Endodermal cell (in vitro differentiated cells): ENCODE measurements around the gene CFP. TPM values are rescaled to one million over a fixed set of nuclear protein-coding genes. Genes with fewer than 3 reads are reported as not detected.
"Not testable (repeated sequence)": the region's sequence is repeated elsewhere in the genome, so short reads cannot be mapped to it uniquely, and the experiment has no call there.

Experiments
- DNase-seq: peaks from one replicate; pipeline ENCODE4 v3.0.0-alpha.2; 2017
- H3K27ac ChIP-seq: 2 replicates; pipeline ENCODE4 v1.5.1; 2013; ENCODE audit warnings: mild to moderate bottlenecking, low read depth, low read length, moderate library complexity
- H3K27me3 ChIP-seq: 2 replicates; pipeline ENCODE4 v1.6.1; 2013; ENCODE audit warnings: mild to moderate bottlenecking, low read length, moderate library complexity; ENCODE audit not compliant: insufficient read depth, control insufficient read depth, poor library complexity, severe bottlenecking
- H3K36me3 ChIP-seq: 2 replicates; pipeline ENCODE4 v1.7.0; 2013; ENCODE audit warnings: mild to moderate bottlenecking, low read length, moderate library complexity; ENCODE audit not compliant: control insufficient read depth, insufficient read depth
- H3K4me1 ChIP-seq: one replicate; pipeline ENCODE4 v1.7.0; 2013; ENCODE audit warnings: low read length; ENCODE audit not compliant: control insufficient read depth, insufficient read depth
- H3K4me3 ChIP-seq: 2 replicates; pipeline ENCODE4 v1.5.1; 2013; ENCODE audit warnings: mild to moderate bottlenecking, low read length, moderate library complexity
- H3K9ac ChIP-seq: 2 replicates; pipeline ENCODE4 v1.6.1; 2013; ENCODE audit warnings: mild to moderate bottlenecking, low read length, moderate library complexity; ENCODE audit not compliant: poor library complexity, severe bottlenecking; ENCODE audit errors: extremely low read depth
- H3K9me3 ChIP-seq: 2 replicates; pipeline ENCODE4 v1.6.1; 2013; ENCODE audit warnings: mild to moderate bottlenecking, low read length, moderate library complexity; ENCODE audit not compliant: control insufficient read depth
- H3K27ac Mint-ChIP-seq: 2 replicates; pipeline ENCODE4 v1.8.0; 2020; ENCODE audit warnings: mixed read lengths
- H3K27me3 Mint-ChIP-seq: 2 replicates; pipeline ENCODE4 v1.8.0; 2021; ENCODE audit warnings: mild to moderate bottlenecking, mixed read lengths; ENCODE audit not compliant: insufficient read depth
- H3K36me3 Mint-ChIP-seq: 2 replicates; pipeline ENCODE4 v1.8.0; 2020; ENCODE audit warnings: low read depth, mixed read lengths
- H3K4me1 Mint-ChIP-seq: 2 replicates; pipeline ENCODE4 v1.8.0; 2020; ENCODE audit warnings: mixed read lengths
- H3K4me3 Mint-ChIP-seq: 2 replicates; pipeline ENCODE4 v1.8.0; 2020; ENCODE audit warnings: mild to moderate bottlenecking, moderate library complexity, mixed read lengths
- H3K9me3 Mint-ChIP-seq: 2 replicates; pipeline ENCODE4 v1.8.0; 2020; ENCODE audit warnings: mild to moderate bottlenecking, mixed read lengths
- WGBS, 2 experiments: methylation state at CpG; one replicate each; pipeline versions ENCODE4 v1.1.5 to v1.1.7; 2013; ENCODE audit warnings: missing lambda C conversion rate in 2 of 2, mixed read lengths in 1 of 2; ENCODE audit not compliant: insufficient coverage in 1 of 2, insufficient read length in 1 of 2; 5-methylcytosine and 5-hydroxymethylcytosine counted together
- total RNA-seq, 2 donors: library from RNA; stranded (reverse); fragmentation: NEBNext Ultra II Directional in 1 of 2; extraction: Animal tissue kit (Norgen Biotek cat#: 25700) in 1 of 2; gene quantifications; 2 replicates in 1 of 2; 3 replicates in 1 of 2; pipeline ENCODE4 v1.2.1, GENCODE V29; 2021
- TF ChIP-seq, protein P1 (sequence below): fragments of 200-600 bp; sonication (generic); conservative IDR thresholded peaks from 2 replicates; pipeline ENCODE4 v1.5.0; 2021; ENCODE audit warnings: antibody characterized with exemption, mild to moderate bottlenecking

The CFP gene
- total RNA-seq, 2 donors from 2014 or later, result 3.2 to 4.6 TPM

DNA sequence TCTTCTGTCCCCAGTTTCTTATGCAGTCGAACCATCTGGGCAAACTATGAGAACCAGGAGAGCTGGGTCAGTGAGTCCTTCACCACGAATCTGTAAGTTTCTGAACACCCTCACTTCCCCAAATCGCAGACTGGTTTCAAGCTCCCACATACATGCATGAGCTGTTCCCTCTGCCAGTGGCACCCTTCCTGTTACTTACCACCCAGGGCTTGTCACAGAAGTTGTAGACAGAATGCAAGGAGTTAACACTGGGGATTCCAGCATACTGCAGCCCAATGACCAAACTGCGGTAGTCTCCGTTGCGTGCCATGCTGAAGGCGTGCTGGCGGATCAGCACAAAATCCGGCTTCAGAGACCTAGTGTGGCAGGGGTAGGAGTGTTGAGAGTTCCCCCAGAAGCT is 24.7 kb downstream of the CFP start:
- Mint-ChIP-seq H3K4me3 (no peak overlapping the region), H3K36me3 (no peaks in the 10 kb centered on the region), H3K27ac (no peak overlapping the region), H3K9me3 (peaks cover 51% of the 10 kb centered on the region), H3K4me1 (peaks cover 2% of the 10 kb centered on the region), H3K27me3 (no peaks in the 10 kb centered on the region)
- no peaks in the 10 kb centered on the region for H3K36me3 ChIP-seq
- no peak overlapping the region for H3K9ac ChIP-seq
- TF ChIP-seq, protein P1, sequence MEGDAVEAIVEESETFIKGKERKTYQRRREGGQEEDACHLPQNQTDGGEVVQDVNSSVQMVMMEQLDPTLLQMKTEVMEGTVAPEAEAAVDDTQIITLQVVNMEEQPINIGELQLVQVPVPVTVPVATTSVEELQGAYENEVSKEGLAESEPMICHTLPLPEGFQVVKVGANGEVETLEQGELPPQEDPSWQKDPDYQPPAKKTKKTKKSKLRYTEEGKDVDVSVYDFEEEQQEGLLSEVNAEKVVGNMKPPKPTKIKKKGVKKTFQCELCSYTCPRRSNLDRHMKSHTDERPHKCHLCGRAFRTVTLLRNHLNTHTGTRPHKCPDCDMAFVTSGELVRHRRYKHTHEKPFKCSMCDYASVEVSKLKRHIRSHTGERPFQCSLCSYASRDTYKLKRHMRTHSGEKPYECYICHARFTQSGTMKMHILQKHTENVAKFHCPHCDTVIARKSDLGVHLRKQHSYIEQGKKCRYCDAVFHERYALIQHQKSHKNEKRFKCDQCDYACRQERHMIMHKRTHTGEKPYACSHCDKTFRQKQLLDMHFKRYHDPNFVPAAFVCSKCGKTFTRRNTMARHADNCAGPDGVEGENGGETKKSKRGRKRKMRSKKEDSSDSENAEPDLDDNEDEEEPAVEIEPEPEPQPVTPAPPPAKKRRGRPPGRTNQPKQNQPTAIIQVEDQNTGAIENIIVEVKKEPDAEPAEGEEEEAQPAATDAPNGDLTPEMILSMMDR, result no peak
- H3K27ac ChIP-seq, result no peak overlapping the region
- H3K4me1 ChIP-seq, result no peaks in the 10 kb centered on the region
- no peak for DNase-seq
- 90 to 91% methylated on average over 4 to 9 of the region's 9 CpGs for WGBS, 2 experiments
- no peak overlapping the region for H3K4me3 ChIP-seq
- no peaks in the 10 kb centered on the region for H3K9me3 ChIP-seq
- no peaks in the 10 kb centered on the region for H3K27me3 ChIP-seq

GRCh38 chrX:47603125-47603524 is 26.6 kb downstream of the CFP start:
- H3K36me3 ChIP-seq, H3K4me3 ChIP-seq, H3K27me3 Mint-ChIP-seq, H3K4me1 ChIP-seq, H3K27ac ChIP-seq, H3K4me1 Mint-ChIP-seq, H3K9me3 ChIP-seq, H3K9ac ChIP-seq, H3K27me3 ChIP-seq, H3K36me3 Mint-ChIP-seq, H3K4me3 Mint-ChIP-seq, DNase-seq, H3K27ac Mint-ChIP-seq: not testable (repeated sequence)
- WGBS, 2 experiments, result 100% methylated on average over 1 of the region's 4 CpGs; no CpG with 5 or more reads in 1 of the 2 experiments
- peaks cover 45% of the 10 kb centered on the region for H3K9me3 Mint-ChIP-seq

DNA sequence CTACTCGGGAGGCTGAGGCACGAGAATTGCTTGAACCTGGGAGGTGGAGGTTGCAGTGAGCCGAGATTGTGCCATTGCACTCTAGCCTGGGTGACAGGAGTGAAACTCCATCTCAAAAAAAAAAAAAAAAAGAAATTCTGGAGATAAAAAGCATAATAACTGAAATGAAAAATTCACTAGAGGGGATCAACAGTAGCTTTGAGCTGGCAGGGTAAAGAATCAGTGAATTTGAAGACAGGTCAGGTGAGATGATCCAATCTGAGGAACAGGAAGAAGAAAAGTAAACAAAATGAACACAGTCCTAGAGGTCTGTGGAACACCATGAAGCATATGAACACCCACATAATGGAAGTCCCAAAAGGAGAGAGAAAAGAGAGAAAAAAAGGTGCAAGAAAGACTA is 32.5 kb downstream of the CFP start:
- no peaks in the 10 kb centered on the region for H3K27me3 Mint-ChIP-seq
- no peaks in the 10 kb centered on the region for H3K36me3 ChIP-seq
- H3K27ac Mint-ChIP-seq, result no peak overlapping the region
- no peaks in the 10 kb centered on the region for H3K4me1 Mint-ChIP-seq
- TF ChIP-seq, protein P1, result no peak
- DNase-seq, result no peak
- H3K4me1 ChIP-seq, result no peaks in the 10 kb centered on the region
- 71% methylated on average over 2 of the region's 3 CpGs; no CpG with 5 or more reads in 1 of the 2 experiments for WGBS, 2 experiments
- peaks cover 1% of the 10 kb centered on the region for H3K36me3 Mint-ChIP-seq
- H3K27me3 ChIP-seq, result no peaks in the 10 kb centered on the region
- H3K9ac ChIP-seq, result no peak overlapping the region
- H3K27ac ChIP-seq, result no peak overlapping the region
- peaks cover 10% of the 10 kb centered on the region for H3K9me3 ChIP-seq
- H3K9me3 Mint-ChIP-seq, result peaks cover 62% of the 10 kb centered on the region
- H3K4me3 Mint-ChIP-seq, result no peak overlapping the region
- H3K4me3 ChIP-seq, result no peak overlapping the region

DNA sequence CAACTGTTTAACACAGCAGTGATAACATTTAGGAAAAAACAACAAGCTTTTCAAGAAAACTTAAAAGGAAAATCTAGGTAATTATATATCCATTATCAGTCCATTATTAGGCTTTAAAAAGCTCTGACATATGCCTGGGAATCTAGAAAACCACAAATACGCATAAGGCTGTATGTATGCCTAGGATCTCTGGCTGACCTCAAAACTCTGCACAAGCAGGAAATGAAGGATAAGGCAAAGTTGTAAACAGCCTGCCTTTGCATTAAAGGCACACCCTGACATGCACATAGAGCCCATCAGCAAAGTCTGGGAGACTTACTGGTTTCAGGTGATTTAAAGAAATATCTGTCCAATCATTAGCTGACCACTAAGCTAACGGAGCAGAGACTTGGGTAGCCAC is 33.5 kb downstream of the CFP start:
- H3K4me3 Mint-ChIP-seq, result no peak overlapping the region
- H3K27me3 Mint-ChIP-seq, result no peaks in the 10 kb centered on the region
- Histone ChIP-seq H3K4me1 (no peaks in the 10 kb centered on the region), H3K9me3 (peaks cover 10% of the 10 kb centered on the region), H3K27me3 (no peaks in the 10 kb centered on the region), H3K4me3 (no peak overlapping the region), H3K36me3 (no peaks in the 10 kb centered on the region), H3K9ac (no peak overlapping the region), H3K27ac (no peak overlapping the region)
- WGBS, 2 experiments, result 97 to 100% methylated on average over 1 to 2 of the region's 2 CpGs
- peaks cover 1% of the 10 kb centered on the region for H3K36me3 Mint-ChIP-seq
- no peaks in the 10 kb centered on the region for H3K4me1 Mint-ChIP-seq
- TF ChIP-seq, protein P1, result no peak
- DNase-seq, result no peak
- H3K27ac Mint-ChIP-seq, result no peak overlapping the region
- H3K9me3 Mint-ChIP-seq, result peaks cover 56% of the 10 kb centered on the region
